OCI-M2 (cell line): Measurements from ENCODE around the gene FBLN2.
"Not testable (repeated sequence)": the region's sequence is repeated elsewhere in the genome, so short reads cannot be mapped to it uniquely, and the experiment has no call there.

ENCODE experiments used
- DNase-seq: peaks from one replicate; lab custom pipeline; 2025; ENCODE audit not compliant: unreplicated experiment; lab: John Stamatoyannopoulos, UW

The FBLN2 gene

DNA sequence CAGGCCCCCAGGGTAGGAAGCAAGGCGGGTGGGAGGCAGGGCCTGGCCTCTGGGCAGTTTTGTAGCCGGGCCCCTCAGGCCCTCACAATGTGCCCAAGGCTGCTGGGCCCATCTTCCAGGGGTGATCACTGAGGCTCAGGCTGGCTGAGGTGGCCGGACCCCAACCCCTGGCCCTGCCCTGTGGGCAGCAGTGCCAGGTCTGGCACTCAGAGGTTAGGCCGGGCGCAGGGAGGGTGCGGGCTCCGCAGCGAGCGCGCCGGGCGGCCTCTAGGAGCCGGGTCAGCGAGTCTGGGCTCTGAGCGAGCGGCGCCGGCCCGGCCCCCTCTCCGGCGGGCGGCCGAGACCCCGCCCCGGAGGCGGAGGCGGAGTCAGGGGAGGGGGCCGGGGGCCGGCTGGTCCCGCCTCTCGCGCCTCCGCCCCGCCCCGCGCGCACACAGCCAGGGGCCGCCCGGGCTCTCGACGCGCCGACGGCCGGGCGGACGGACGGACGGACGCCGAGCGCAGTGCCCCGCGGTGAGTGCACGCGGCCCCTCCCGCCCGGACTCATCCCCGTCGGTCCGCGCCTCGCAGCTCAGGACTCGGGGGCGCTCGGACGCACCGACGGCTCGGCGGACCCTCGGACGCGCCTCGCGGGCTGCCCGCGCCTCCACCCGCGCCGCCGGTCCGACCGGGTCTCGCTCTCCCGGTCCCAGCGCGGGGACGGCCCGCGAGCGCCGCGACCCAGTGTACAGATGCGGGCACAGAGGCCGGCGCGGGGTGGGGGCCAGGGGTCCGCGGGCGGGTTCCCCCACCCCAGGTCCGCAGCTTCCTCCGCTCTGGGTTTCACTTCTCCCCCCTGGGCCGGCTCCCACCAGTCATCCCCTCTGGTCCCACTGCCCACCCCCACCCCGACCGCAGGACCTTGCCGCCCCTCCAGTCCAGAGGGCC, at the start of gene FBLN2:
Gene FBLN2 (plus strand): TSS at position 430 of the 927 bp plus-strand sequence. CDS start 21,231 bp downstream, outside the sequence.
- DNase-seq: no peak

GRCh38 chr3:13499246-13499645, 49.7 kb upstream of the FBLN2 start:
- not testable (repeated sequence) for DNase-seq

DNA sequence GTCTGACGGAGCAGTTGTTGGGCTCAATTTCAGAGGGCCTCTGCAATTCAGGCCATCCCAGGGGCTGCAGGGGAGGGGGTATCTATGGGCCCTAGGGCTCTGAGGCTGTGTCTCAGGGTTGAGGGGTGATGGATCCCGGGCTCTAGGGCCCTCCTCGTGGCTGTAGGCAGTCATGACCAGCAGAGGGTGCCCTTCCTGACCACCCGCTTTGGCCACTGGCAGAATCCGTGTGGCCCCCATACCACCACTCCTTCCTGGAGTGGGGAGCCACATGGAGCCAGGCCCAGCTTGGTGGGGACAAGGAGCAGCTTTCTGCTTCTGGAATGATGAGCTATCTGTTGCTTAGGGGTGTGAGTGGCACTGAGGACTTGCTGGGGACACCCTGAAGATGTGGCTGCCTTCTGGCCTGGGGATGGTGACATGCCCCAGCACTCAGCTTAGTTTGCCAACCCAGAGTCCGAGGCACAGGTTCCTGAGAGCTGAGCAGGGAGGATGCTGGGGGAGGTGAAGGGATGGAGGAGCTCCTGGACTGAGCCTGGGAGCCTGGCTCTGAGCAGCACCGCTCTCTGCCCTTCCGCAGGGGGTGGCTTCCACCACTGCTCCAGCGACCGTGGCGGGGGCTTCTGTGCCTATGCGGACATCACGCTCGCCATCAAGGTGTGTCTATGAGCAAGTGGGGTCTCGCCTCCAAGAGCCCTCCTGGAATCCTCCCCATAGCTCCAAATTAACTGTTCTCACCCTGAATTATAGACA, 48.6 kb upstream of the FBLN2 start:
- DNase-seq: no peak

GRCh38 chr3:13501056-13501455, 47.9 kb upstream of the FBLN2 start:
- no peak for DNase-seq

GRCh38 chr3:13501521-13501920, 47.4 kb upstream of the FBLN2 start:
- DNase-seq: no peak

DNA sequence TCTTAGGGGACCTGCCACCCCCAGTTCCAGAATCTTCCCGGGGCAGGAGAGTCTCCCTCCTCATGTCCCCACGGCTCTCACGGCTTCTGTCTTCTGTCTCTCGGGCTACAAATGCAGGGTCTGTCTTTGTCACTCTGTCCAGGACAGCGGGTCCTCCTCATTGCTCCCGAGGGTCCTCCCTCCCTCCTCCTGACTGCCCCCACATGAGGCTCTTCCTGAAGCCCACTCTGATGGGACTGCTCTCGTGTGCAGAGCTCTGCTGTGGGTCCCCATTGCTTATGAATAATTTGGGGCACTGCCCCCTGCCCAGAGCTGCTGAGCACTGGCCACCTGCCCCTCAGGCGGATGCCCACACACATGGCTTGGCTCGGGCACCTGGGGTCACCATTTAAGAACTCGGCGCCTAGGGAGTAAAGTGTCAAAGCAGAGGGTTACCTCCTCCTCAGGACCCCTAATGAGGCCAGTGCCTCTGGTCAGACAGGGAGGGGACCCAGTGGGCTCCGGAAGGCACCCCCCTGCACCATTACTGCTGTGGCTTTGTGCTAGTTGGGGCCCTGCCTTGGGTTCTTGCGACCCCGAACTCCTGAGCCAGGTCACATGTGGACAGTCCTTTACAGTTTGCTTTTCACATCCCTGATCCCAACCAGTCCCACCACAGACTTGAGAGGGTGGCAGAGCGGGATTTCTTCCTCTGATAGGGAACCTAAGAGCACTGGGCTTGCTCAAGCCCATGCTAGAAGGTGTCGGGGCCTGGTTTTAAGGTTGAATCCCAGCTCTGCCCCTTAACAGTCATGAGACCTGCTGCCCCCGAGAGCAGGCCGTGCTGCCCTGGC, 46.8 kb upstream of the FBLN2 start:
- DNase-seq: no peak

- no peak for DNase-seq
Measured at GRCh38 chr3:13502791-13503060, 46.2 kb upstream of the FBLN2 start.

- DNase-seq: no peak
Measured at GRCh38 chr3:13504161-13504831, 44.6 kb upstream of the FBLN2 start.

GRCh38 chr3:13505147-13506130, 43.5 kb upstream of the FBLN2 start:
- no peak for DNase-seq

DNA sequence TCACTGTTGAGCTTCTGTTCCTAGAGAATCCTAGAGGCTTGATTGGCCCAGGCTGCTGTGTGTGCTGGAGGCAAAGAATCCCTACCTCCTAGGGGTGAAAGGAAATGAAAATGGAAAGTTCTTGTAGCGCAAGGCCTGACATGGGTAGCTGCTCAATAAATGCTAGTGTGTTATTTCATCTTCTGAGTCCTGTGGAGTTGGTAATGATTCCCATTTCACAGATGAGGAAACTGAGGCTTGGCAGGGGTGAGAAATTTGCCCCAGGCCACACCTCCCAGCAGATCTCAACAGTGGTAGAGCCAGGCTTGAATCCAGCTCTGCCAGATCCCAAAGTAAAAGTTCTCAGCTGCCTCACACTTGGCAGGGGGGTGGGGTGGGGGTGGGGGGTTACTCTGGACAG, 42.7 kb upstream of the FBLN2 start:
- no peak for DNase-seq

DNA sequence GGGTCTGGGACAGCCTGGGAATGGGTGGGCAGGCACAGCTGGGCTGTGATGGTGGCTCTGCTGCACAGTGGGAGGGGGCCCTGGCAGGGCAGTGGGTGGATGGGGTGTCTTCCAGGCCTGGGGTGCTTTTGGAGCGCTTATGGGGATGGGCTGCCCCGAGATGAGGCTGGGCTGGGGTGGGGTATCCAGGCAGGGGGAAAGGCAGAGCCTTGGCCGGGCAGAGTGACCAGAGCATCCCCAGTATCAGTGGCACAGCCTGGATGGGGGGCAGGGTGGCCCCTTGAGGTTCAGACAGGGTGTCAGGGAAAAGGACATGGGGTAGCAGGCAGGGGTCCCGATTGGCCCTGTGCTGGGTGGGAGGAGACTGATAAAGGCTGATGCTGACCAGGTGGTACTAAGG, 42.2 kb upstream of the FBLN2 start:
- DNase-seq: no peak

DNA sequence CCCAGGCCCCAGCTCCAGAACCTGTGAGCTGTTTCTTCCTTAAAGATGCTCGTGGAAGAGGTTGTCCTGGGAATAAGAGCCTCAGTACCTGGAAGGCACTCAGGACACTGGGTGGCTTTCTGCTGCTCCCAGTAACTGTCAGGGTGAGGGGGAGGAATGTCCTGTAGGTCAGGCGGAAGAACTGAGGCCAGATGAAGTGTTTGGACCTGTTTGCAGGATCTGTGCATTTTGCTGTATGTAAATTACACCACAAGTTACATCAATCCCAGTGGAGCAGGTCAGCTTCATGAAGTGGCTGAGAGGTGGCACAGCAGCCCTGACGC, 41.7 kb upstream of the FBLN2 start:
- DNase-seq: no peak

- DNase-seq: no peak
Measured at GRCh38 chr3:13507570-13508339, 41.2 kb upstream of the FBLN2 start.

DNA sequence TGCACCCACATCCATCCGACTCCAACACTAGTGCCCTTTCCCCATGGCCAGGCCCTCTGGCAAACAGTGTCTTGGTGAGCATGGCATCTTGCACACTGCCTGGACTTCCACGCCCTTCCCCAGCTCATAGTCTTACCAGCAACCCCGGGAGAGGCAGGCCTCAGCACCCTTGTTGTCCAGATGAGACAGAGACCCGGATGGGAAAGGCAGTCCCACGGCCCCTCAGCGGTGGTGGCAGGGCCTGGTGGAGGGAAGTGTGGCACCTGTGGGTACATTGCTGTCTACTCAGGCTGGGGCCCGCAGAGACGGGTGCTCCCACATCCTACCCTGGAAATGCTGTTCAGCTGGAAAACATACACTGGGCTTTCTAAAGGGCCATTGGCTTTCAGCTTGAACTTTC, 40.4 kb upstream of the FBLN2 start:
- no peak for DNase-seq

GRCh38 chr3:13509059-13509815, 39.7 kb upstream of the FBLN2 start:
- no peak for DNase-seq

- DNase-seq: no peak
Measured at GRCh38 chr3:13509816-13510192, 39.1 kb upstream of the FBLN2 start.

GRCh38 chr3:13512451-13512850, 36.5 kb upstream of the FBLN2 start:
- DNase-seq: no peak
